ENCODE measurements around the gene UQCC2. TPM values are rescaled to one million over a fixed set of nuclear protein-coding genes. Genes with fewer than 3 reads are reported as not detected.
A peak's percentile ranks its signal among the peaks of the same experiment; 100 is the strongest.

Gene UQCC2
- total RNA-seq, 3 donors from 2014 or later, result 41.8 to 48.6 (median 45.7) TPM

GRCh38 chr6:33696548-33697518, 14.7 kb downstream of the UQCC2 start:
- ATAC-seq (peak; percentile 29), DNase-seq (peak in 1 of 3 donors; percentile 29)
- Histone ChIP-seq H3K4me1 (ENCODE audit: low read depth) (peaks cover 2% of the 10 kb centered on the region), H3K4me3 (no peak overlapping the region), H3K9me3 (no peaks in the 10 kb centered on the region), H3K36me3 (ENCODE audit: low read depth) (peaks cover 3% of the 10 kb centered on the region)
- TF ChIP-seq CTCF (IDR thresholded peaks at IDR 0.05), result no peak
- intact Hi-C loops (cut with DNase I, micrococcal nuclease), result no loop called here

GRCh38 chr6:33696076-33696475, 15.4 kb downstream of the UQCC2 start:
- Histone ChIP-seq H3K36me3 (ENCODE audit: low read depth) (peaks cover 4% of the 10 kb centered on the region), H3K4me3 (no peak overlapping the region), H3K4me1 (ENCODE audit: low read depth) (peaks cover 2% of the 10 kb centered on the region), H3K9me3 (no peaks in the 10 kb centered on the region)
- ATAC-seq (no peak), DNase-seq (no peak)
- intact Hi-C loops (cut with DNase I, micrococcal nuclease), result no loop called here
- TF ChIP-seq CTCF (IDR thresholded peaks at IDR 0.05), result no peak

DNA sequence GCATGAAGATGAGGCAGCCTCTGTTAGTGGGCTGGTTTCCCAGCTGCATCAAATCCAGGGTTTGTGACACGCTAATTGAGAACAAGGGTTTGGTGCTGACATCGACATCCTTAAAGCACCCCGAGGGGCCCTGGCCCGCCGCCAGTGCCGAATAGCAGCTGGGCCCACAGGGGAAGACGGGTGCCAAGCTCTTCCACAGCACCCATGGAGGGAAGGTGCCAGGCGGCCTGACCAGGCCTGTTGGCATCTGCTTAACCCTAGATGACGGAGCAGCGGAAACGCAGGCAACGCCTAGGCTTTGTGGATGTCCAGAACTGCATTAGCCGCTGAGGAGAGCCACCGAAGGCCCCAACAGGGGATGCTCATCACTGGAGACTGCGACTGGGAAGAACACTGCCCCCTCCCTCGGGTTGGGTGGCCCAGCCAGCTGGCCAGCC, 16.0 kb downstream of the UQCC2 start:
- peaks cover 2% of the 10 kb centered on the region for H3K4me1 ChIP-seq (ENCODE audit: low read depth)
- no peak for ATAC-seq

DNA sequence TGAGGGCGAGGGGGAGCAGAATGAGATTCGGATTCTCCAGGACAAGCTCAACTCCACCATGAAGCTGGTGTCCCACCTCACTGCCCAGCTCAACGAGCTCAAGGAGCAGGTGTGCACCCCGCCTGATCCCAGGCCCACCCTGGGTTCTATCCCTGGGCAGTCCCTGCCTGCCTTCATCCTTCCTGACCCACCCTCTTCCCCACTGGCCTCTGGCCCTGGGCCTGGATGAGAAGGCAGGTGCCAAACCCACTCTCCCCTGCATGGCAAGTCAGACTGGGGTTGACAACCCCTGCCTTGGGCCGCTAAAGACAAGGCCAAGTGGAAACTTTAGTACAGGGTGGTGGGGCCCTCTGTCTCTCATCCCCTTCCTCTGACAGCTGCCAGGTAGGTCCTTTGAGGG, 16.5 kb downstream of the UQCC2 start:
- DNase-seq (no peak), ATAC-seq (no peak)
- H3K4me1 ChIP-seq (ENCODE audit: low read depth), result peaks cover 2% of the 10 kb centered on the region
- intact Hi-C loops (cut with DNase I, micrococcal nuclease), result no loop called here
- H3K4me3 ChIP-seq, result no peak overlapping the region
- H3K36me3 ChIP-seq (ENCODE audit: low read depth), result peaks cover 7% of the 10 kb centered on the region
- H3K9me3 ChIP-seq, result no peaks in the 10 kb centered on the region
- TF ChIP-seq CTCF (IDR thresholded peaks at IDR 0.05), result no peak

More for the DNA sequence above, 16.0 kb downstream of the UQCC2 start:
- Histone ChIP-seq H3K9me3 (no peaks in the 10 kb centered on the region), H3K36me3 (ENCODE audit: low read depth) (peaks cover 7% of the 10 kb centered on the region), H3K4me3 (no peak overlapping the region)
- intact Hi-C loops (cut with DNase I, micrococcal nuclease), result no loop called here
- DNase-seq, result no peak
- TF ChIP-seq CTCF (IDR thresholded peaks at IDR 0.05), result no peak

- peaks cover 2% of the 10 kb centered on the region for H3K4me1 ChIP-seq (ENCODE audit: low read depth)
- DNase-seq (no peak), ATAC-seq (peak; percentile 14)
- H3K4me3 ChIP-seq, result no peak overlapping the region
- H3K36me3 ChIP-seq (ENCODE audit: low read depth), result peaks cover 7% of the 10 kb centered on the region
- H3K9me3 ChIP-seq, result no peaks in the 10 kb centered on the region
- TF ChIP-seq CTCF (IDR thresholded peaks at IDR 0.05), result no peak
- intact Hi-C loops (cut with DNase I, micrococcal nuclease), result no loop called here
Observed at GRCh38 chr6:33694401-33694931, 17.0 kb downstream of the UQCC2 start.
